Endothelial cell of umbilical vein (primary cell): ENCODE results near the gene HTRA3. TPM values are rescaled to one million over a fixed set of nuclear protein-coding genes. Genes with fewer than 3 reads are reported as not detected.

Experiments
- BruUV-seq: library from RNA; stranded (reverse); fragments of 400-500 nt; replicated peaks from 2 replicates; lab custom pipeline; 2021; lab: Mats Ljungman, UMichigan
- CTCF ChIA-PET: fragments of 300-600, 350-600 bp; sonication (Branson Sonifier 250); formaldehyde crosslinking; loops from one replicate; lab custom pipeline; 2021; ENCODE audit warnings: antibody characterized with exemption, inconsistent platforms; lab: Charles Lee
- POLR2A ChIA-PET: fragments of 300-600, 350-600 bp; sonication (Branson Sonifier 250); formaldehyde crosslinking; loops from one replicate; lab custom pipeline; 2021; ENCODE audit warnings: antibody characterized with exemption, inconsistent platforms; lab: Charles Lee
- DNase-seq: peaks from one replicate; pipeline ENCODE4 v3.0.0-alpha.2; 2011; ENCODE audit warnings: low read depth, low spot score
- FAIRE-seq: peaks from 2 replicates; lab custom pipeline; 2011; peaks lifted over from hg19 to GRCh38; lab: Jason Lieb, UNC
- H2AFZ ChIP-seq: 2 replicates; pipeline ENCODE4 v1.6.0; 2012; ENCODE audit warnings: low read depth, low read length, control low read depth, inconsistent platforms
- H3K27ac ChIP-seq: 2 replicates; pipeline ENCODE4 v1.5.1; 2011; ENCODE audit warnings: low read depth, mild to moderate bottlenecking, control low read depth, low read length, moderate library complexity; ENCODE audit not compliant: insufficient read depth
- H3K27me3 ChIP-seq, 2 experiments: 2 replicates each; pipeline versions ENCODE4 v1.6.0 to v1.6.1; 2011; ENCODE audit warnings: low read length in 2 of 2, mixed read lengths in 1 of 2; ENCODE audit not compliant: control insufficient read depth in 2 of 2, insufficient read depth in 2 of 2
- H3K36me3 ChIP-seq, 2 experiments: 2 replicates in 1 of 2; 3 replicates in 1 of 2; pipeline ENCODE4 v1.5.1; 2011; ENCODE audit warnings: low read length in 2 of 2, mild to moderate bottlenecking in 1 of 2, moderate library complexity in 1 of 2; ENCODE audit not compliant: control insufficient read depth in 2 of 2, insufficient read depth in 2 of 2; ENCODE audit errors: extremely low read depth in 1 of 2
- H3K4me1 ChIP-seq: 3 replicates; pipeline ENCODE4 v1.5.1; 2011; ENCODE audit warnings: mild to moderate bottlenecking, low read length; ENCODE audit not compliant: control insufficient read depth, insufficient read depth; ENCODE audit errors: extremely low read depth
- H3K4me2 ChIP-seq: 2 replicates; pipeline ENCODE4 v1.6.1; 2011; ENCODE audit warnings: low read length, control low read depth, mixed read lengths; ENCODE audit not compliant: insufficient read depth
- H3K4me3 ChIP-seq, 3 experiments: fragments of 200-600 bp in 1 of 3; sonication (generic), shearing (Covaris generic) in 1 of 3; replicated peaks in 1 of 3; 2 replicates each; pipeline ENCODE4 v1.5.1; 2011 to 2016; ENCODE audit warnings: control low read depth in 3 of 3, low read length in 3 of 3, mild to moderate bottlenecking in 2 of 3, inconsistent platforms in 1 of 3, low read depth in 1 of 3, moderate library complexity in 1 of 3; ENCODE audit not compliant: insufficient read depth in 1 of 3
- H3K79me2 ChIP-seq: 2 replicates; pipeline ENCODE4 v1.6.0; 2012; ENCODE audit warnings: low read length, inconsistent platforms; ENCODE audit not compliant: control insufficient read depth, insufficient read depth
- H3K9ac ChIP-seq: replicated peaks from 2 replicates; pipeline ENCODE3; 2011; ENCODE audit warnings: low read length, control low read depth; ENCODE audit not compliant: insufficient read depth; ENCODE audit errors: extremely low read depth
- H3K9me1 ChIP-seq: replicated peaks from 3 replicates; pipeline ENCODE4 v1.6.0; 2011; ENCODE audit warnings: mild to moderate bottlenecking, low read length; ENCODE audit not compliant: control insufficient read depth, insufficient read depth; ENCODE audit errors: extremely low read depth
- H3K9me3 ChIP-seq: replicated peaks from 2 replicates; pipeline ENCODE4 v1.5.1; 2012; ENCODE audit warnings: low read length, inconsistent platforms; ENCODE audit not compliant: control insufficient read depth, insufficient read depth
- H4K20me1 ChIP-seq: replicated peaks from 2 replicates; pipeline ENCODE3; 2011; ENCODE audit warnings: mild to moderate bottlenecking, low read length; ENCODE audit not compliant: control insufficient read depth, insufficient read depth; ENCODE audit errors: extremely low read depth
- CTCF ChIP-seq, 2 donors: IDR thresholded peaks; 1 replicate in 1 of 2; 2 replicates in 1 of 2; pipeline ENCODE4 v1.5.1; 2011; ENCODE audit warnings: low read length in 2 of 2, mild to moderate bottlenecking in 2 of 2, moderate library complexity in 2 of 2, control low read depth in 1 of 2, inconsistent platforms in 1 of 2, low read depth in 1 of 2; ENCODE audit not compliant: insufficient read depth in 1 of 2; ENCODE audit errors: extremely low read depth in 1 of 2
- EZH2 ChIP-seq: IDR thresholded peaks from 2 replicates; pipeline ENCODE4 v1.6.1; 2012; ENCODE audit warnings: borderline replicate concordance, low read depth, mild to moderate bottlenecking, moderate library complexity, low read length, inconsistent platforms; ENCODE audit not compliant: severe bottlenecking
- FOS ChIP-seq: IDR thresholded peaks from 2 replicates; pipeline ENCODE4 v1.6.1; 2011; ENCODE audit warnings: mild to moderate bottlenecking, low read length, moderate library complexity, borderline replicate concordance; ENCODE audit not compliant: insufficient read depth
- GATA2 ChIP-seq: IDR thresholded peaks from 2 replicates; pipeline ENCODE4 v1.7.0; 2011; ENCODE audit warnings: low read depth, mild to moderate bottlenecking, moderate library complexity, mixed read lengths, low read length; ENCODE audit not compliant: insufficient read length, insufficient read depth
- JUN ChIP-seq: IDR thresholded peaks from 2 replicates; pipeline ENCODE4 v1.6.1; 2011; ENCODE audit warnings: borderline replicate concordance, low read depth; ENCODE audit not compliant: insufficient read length, insufficient read depth
- MAX ChIP-seq: IDR thresholded peaks from 2 replicates; pipeline ENCODE4 v1.6.1; 2011; ENCODE audit not compliant: insufficient read depth, insufficient read length
- MYC ChIP-seq: IDR thresholded peaks from one replicate; pipeline ENCODE4 v1.6.1; 2011; ENCODE audit warnings: mild to moderate bottlenecking, low read depth, low read length
- POLR2A ChIP-seq: IDR thresholded peaks from 2 replicates; pipeline ENCODE4 v1.6.1; 2012; ENCODE audit warnings: low read depth, mild to moderate bottlenecking, control low read depth, low read length
- POLR2AphosphoS5 ChIP-seq: IDR thresholded peaks from 2 replicates; pipeline ENCODE4 v1.6.1; 2012; ENCODE audit warnings: low read depth, mild to moderate bottlenecking, control low read depth, low read length, moderate library complexity; ENCODE audit not compliant: insufficient read depth
- dilution Hi-C: fragments of 300-500 bp; cut with MboI; formaldehyde crosslinking; loops from one replicate; pipeline ENCODE4 v1.15.0; 2019; ENCODE audit warnings: low sequenced_read_pairs; ENCODE audit not compliant: extremely low pct_ligation_motif_present
- intact Hi-C: fragments of 100-400 bp; cut with micrococcal nuclease; formaldehyde crosslinking; loops from one replicate; pipeline ENCODE4 v1.10.0; 2022
- polyA plus RNA-seq, 4 experiments: library from polyadenylated mRNA; depleted of rRNA in 3 of 4; stranded (reverse) in 3 of 4; unstranded in 1 of 4; fragments of >200 nt; gene quantifications; 2 replicates each; pipeline versions ENCODE4 v1.2.1 to v1.2.3, GENCODE V29; 2011 to 2012; ENCODE audit warnings: missing spikeins in 1 of 4
- total RNA-seq: library from RNA; stranded (reverse); gene quantifications from 2 replicates; pipeline ENCODE4 v1.2.3, GENCODE V29; 2021

HTRA3 gene
- total and polyA plus RNA-seq, 2 donors (not counting 3 experiments of a cell fraction or from before 2014, with no cell fraction given) = 9.0 to 12.0 TPM

- no peaks in the 10 kb centered on the region for H3K79me2 ChIP-seq
- TF ChIP-seq POLR2A (no peak), POLR2AphosphoS5 (no peak), FOS (no peak), MYC (no peak), GATA2 (no peak), EZH2 (no peak), JUN (no peak), MAX (no peak), CTCF (IDR thresholded peaks at IDR 0.05; ENCODE audit: extremely low read depth in 1 of 2, insufficient read depth in 1 of 2, low read depth in 1 of 2, low read length in 2 of 2) (no peak)
- H3K9me3 ChIP-seq = no peaks in the 10 kb centered on the region
- H3K27ac ChIP-seq = no peak overlapping the region
- no peak for DNase-seq
- H2AFZ ChIP-seq = no peak overlapping the region
- no TSS peak for BruUV-seq
- H3K9me1 ChIP-seq = no peaks in the 10 kb centered on the region
- dilution Hi-C loops (no loop called here), intact Hi-C loops (no loop called here)
- POLR2A ChIA-PET = no interaction called here
- H3K36me3 ChIP-seq = no peaks in the 10 kb centered on the region
- no peaks in the 10 kb centered on the region for H4K20me1 ChIP-seq
- H3K27me3 ChIP-seq = peaks cover 0 to 2% of the 10 kb centered on the region in 2 experiments
- H3K4me2 ChIP-seq = no peak overlapping the region
- no peak overlapping the region for H3K4me3 ChIP-seq
- CTCF ChIA-PET = interaction anchor here (0.6 kb wide), 1 partner anchor 55 kb away, joined by 3 read pairs; no protein-coding TSS in a partner anchor
- H3K9ac ChIP-seq = no peak overlapping the region
- no peaks in the 10 kb centered on the region for H3K4me1 ChIP-seq
- FAIRE-seq = no peak
These were observed 78.1 kb downstream of the HTRA3 start for GRCh38 chr4:8347660-8348059.
